Measurements from ENCODE around the gene KIAA1755.

The KIAA1755 gene

GRCh38 chr20:38164624-38165088, 95.9 kb downstream of the KIAA1755 start:
- DNase-seq, result no peak

GRCh38 chr20:38164069-38164468, 96.5 kb downstream of the KIAA1755 start:
- DNase-seq, result no peak

- DNase-seq, result no peak
These were observed 97.4 kb downstream of the KIAA1755 start for GRCh38 chr20:38162878-38163875.

GRCh38 chr20:38162149-38162548, 98.4 kb downstream of the KIAA1755 start:
- DNase-seq, result no peak

GRCh38 chr20:38161412-38161774, 99.1 kb downstream of the KIAA1755 start:
- DNase-seq, result no peak

Measured in C1 segment of cervical spinal cord (tissue), 14 donors.